Ovary (tissue), 9 donors: Measurements from ENCODE around the gene C15orf39. TPM values are rescaled to one million over a fixed set of nuclear protein-coding genes. Genes with fewer than 3 reads are reported as not detected.

Experiments used
- DNase-seq, 5 donors: peaks; one replicate each; pipeline ENCODE4 v3.0.0-alpha.2; 2019 to 2020
- H3K27ac ChIP-seq, 2 donors: fragments of 200-600 bp; one replicate each; pipeline versions ENCODE4 v1.5.1 to v1.8.0; 2019 to 2022
- H3K27me3 ChIP-seq: fragments of 200-600 bp; one replicate; pipeline ENCODE4 v1.8.0; 2022
- H3K36me3 ChIP-seq: fragments of 200-600 bp; sonication (generic); one replicate; pipeline ENCODE4 v1.5.1; 2019
- H3K4me1 ChIP-seq: one replicate; pipeline ENCODE4 v1.8.1; 2013; ENCODE audit warnings: mild to moderate bottlenecking, moderate library complexity; ENCODE audit not compliant: insufficient read depth
- H3K4me3 ChIP-seq: fragments of 200-600 bp; sonication (generic); one replicate; pipeline ENCODE4 v1.5.1; 2017
- H3K9me3 ChIP-seq, 2 donors: fragments of 200-600 bp in 1 of 2; sonication (generic) in 1 of 2; one replicate each; pipeline versions ENCODE4 v1.5.1 to v1.8.1; 2013 to 2019; ENCODE audit warnings: mild to moderate bottlenecking in 1 of 2, moderate library complexity in 1 of 2
- EP300 ChIP-seq: sonication (generic); formaldehyde crosslinking; IDR thresholded peaks from one replicate; pipeline ENCODE4 v1.6.1; 2017; ENCODE audit warnings: antibody characterized with exemption
- POLR2A ChIP-seq: fragments of 450-650 bp; IDR thresholded peaks from one replicate; pipeline ENCODE4 v1.6.1; 2017; ENCODE audit warnings: antibody characterized with exemption, mild to moderate bottlenecking, moderate library complexity
- WGBS, 3 donors: extraction: QIAGEN DNeasy Blood & Tissue Kit in 1 of 3; methylation state at CpG; one replicate each; pipeline versions ENCODE4 v1.1.5 to v1.1.7; 2013 to 2017; 5-methylcytosine and 5-hydroxymethylcytosine counted together
- intact Hi-C, 4 donors: fragments of 100-400 bp; cut with DNase I; formaldehyde crosslinking; loops; one replicate each; pipeline versions ENCODE4 v1.11.0 to v1.15.1; 2022 to 2023
- polyA plus RNA-seq, 2 donors: library from polyadenylated mRNA; stranded (reverse); fragments of 200-250 nt in 1 of 2; fragments of 350-450 nt in 1 of 2; fragmentation: Illumina TruSeq in 1 of 2; extraction: RNeasy Lipid Tissue Mini Kit (QIAGEN cat#74804) in 1 of 2; gene quantifications; one replicate each; pipeline ENCODE4 v1.2.3, GENCODE V29; 2013 to 2014
- total RNA-seq, 7 donors: library from RNA; depleted of rRNA in 2 of 7; stranded (reverse); fragments of >200 nt in 2 of 7; fragmentation: NEBNext Ultra II Directional in 3 of 7; extraction: Animal tissue kit (Norgen Biotek cat#: 25700) in 3 of 7; gene quantifications; one replicate each; pipeline versions ENCODE4 v1.1.0 to v1.2.4, GENCODE V29; 2016 to 2023
- TF ChIP-seq, protein P1 (sequence below), 3 donors: fragments of 450-650 bp in 2 of 3; fragments of 200-600 bp in 1 of 3; IDR thresholded peaks; one replicate each; pipeline versions ENCODE4 v1.5.1 to v1.8.0; 2016 to 2022; ENCODE audit warnings: antibody characterized with exemption in 3 of 3, mild to moderate bottlenecking in 1 of 3
- donor health status: DM: no; HTN: no; CAD: no; lungs with moderate emphysema.
- donor health status: DM: no; HTN: no; CAD: no.
- donor health status: Bipolar disorder and iron deficiency.
- donor health status: DM: yes; HTN: yes; CAD: no.
- donor health status: DM: no; HTN: no; CAD: no.
- donor health status: DM: yes; HTN: yes; CAD: no.

The C15orf39 gene
- total and polyA plus RNA-seq, 9 donors: 4.8 to 66.1 (median 39.2) TPM

DNA sequence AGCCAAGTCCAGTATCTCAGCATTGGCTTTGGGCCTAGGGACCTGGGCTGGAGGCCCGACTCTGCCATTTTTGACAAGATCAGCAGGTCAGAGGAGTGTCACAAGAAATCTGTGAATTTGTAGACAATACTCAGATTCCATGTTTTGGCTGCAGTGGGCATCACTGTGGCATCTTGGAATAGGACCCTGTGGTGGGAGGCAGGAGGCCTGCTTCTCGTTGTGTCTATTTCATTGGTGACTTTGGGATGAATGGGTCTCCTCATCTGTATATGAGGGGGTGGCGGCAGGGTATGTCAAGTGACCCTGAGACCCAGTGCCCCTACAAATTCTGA is 3.3 kb downstream of the C15orf39 start:
- no peak for DNase-seq
- Histone ChIP-seq H3K27me3 (no peaks in the 10 kb centered on the region), H3K9me3 (no peaks in the 10 kb centered on the region), H3K36me3 (no peaks in the 10 kb centered on the region), H3K4me1 (peaks cover 15% of the 10 kb centered on the region), H3K4me3 (no peak overlapping the region), H3K27ac (no peak overlapping the region)
- no peak for TF ChIP-seq EP300
- WGBS, 3 donors: 32 to 36% (median 35%) methylated on average over 3 of the region's 3 CpGs
- intact Hi-C loops: loop anchor here (2.0 to 10.0 kb wide), 5 partner anchors 162 to 420 kb away; partner anchors contain the start of genes RPP25 (in 3 of the 4) and CSK (in 1 of the 4)

DNA sequence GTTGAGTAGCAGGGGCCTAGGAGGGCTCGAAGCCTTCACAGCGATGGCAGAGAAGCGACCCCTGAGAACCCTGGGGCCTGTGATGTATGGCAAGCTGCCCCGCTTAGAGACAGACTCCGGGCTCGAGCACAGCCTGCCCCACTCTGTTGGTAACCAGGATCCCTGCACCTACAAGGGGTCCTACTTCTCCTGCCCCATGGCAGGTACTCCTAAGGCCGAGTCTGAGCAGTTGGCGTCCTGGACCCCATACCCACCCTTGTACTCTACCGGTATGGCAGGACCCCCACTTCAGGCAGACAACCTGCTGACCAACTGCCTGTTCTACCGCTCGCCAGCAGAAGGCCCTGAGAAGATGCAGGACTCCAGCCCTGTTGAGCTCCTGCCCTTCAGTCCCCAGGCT is 4.3 kb downstream of the C15orf39 start:
- WGBS, 3 donors: 73 to 75% (median 75%) methylated on average over 11 of the region's 11 CpGs
- H3K27ac ChIP-seq: no peak overlapping the region
- intact Hi-C loops: loop anchor here in 3 of 4 donors (2.0 to 10.0 kb wide), 4 partner anchors 179 to 421 kb away; partner anchors contain the start of genes RPP25 (in 3 of the 3) and CSK (in 1 of the 3)
- no peak for DNase-seq
- H3K36me3 ChIP-seq: no peaks in the 10 kb centered on the region
- H3K9me3 ChIP-seq: no peaks in the 10 kb centered on the region
- H3K27me3 ChIP-seq: no peaks in the 10 kb centered on the region
- no peak for TF ChIP-seq POLR2A
- TF ChIP-seq EP300: no peak
- TF ChIP-seq, protein P1, sequence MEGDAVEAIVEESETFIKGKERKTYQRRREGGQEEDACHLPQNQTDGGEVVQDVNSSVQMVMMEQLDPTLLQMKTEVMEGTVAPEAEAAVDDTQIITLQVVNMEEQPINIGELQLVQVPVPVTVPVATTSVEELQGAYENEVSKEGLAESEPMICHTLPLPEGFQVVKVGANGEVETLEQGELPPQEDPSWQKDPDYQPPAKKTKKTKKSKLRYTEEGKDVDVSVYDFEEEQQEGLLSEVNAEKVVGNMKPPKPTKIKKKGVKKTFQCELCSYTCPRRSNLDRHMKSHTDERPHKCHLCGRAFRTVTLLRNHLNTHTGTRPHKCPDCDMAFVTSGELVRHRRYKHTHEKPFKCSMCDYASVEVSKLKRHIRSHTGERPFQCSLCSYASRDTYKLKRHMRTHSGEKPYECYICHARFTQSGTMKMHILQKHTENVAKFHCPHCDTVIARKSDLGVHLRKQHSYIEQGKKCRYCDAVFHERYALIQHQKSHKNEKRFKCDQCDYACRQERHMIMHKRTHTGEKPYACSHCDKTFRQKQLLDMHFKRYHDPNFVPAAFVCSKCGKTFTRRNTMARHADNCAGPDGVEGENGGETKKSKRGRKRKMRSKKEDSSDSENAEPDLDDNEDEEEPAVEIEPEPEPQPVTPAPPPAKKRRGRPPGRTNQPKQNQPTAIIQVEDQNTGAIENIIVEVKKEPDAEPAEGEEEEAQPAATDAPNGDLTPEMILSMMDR (IDR thresholded peaks at IDR 0.05): no peak
- H3K4me3 ChIP-seq: no peak overlapping the region
- H3K4me1 ChIP-seq: peaks cover 11% of the 10 kb centered on the region

DNA sequence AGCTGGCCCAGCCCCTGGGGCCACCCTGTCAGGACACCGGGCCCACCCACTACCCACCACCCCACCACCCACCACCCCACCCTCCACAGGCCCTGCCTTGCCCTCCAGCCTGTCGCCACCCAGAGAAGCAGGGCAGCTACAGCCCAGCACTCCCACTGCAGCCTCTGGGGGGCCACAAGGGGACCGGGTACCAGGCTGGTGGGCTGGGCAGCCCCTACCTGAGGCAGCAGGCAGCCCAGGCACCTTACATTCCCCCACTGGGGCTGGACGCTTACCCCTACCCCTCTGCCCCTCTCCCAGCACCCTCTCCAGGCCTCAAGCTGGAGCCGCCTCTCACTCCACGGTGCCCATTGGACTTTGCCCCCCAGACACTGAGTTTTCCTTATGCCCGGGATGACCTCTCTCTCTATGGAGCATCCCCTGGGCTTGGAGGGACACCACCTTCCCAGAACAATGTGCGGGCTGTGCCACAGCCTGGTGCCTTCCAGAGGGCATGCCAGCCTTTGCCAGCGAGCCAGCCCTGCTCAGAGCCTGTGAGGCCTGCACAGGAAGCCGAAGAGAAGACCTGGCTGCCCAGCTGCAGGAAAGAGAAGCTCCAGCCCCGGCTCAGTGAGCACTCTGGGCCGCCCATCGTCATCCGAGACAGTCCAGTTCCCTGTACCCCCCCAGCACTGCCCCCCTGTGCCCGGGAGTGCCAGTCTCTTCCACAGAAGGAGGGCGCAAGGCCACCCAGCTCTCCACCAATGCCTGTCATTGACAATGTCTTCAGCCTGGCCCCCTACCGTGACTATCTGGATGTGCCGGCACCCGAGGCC is 5.3 kb downstream of the C15orf39 start:
- Histone ChIP-seq H3K27me3 (no peaks in the 10 kb centered on the region), H3K36me3 (no peaks in the 10 kb centered on the region), H3K4me1 (peaks cover 10% of the 10 kb centered on the region), H3K4me3 (no peak overlapping the region), H3K9me3 (no peaks in the 10 kb centered on the region), H3K27ac (no peak overlapping the region)
- WGBS, 3 donors: 65 to 71% (median 71%) methylated on average over 19 of the region's 19 CpGs
- TF ChIP-seq POLR2A (no peak), EP300 (no peak)
- no peak for DNase-seq
- intact Hi-C loops: loop anchor here in 3 of 4 donors (2.0 to 10.0 kb wide), 4 partner anchors 180 to 422 kb away; partner anchors contain the start of genes RPP25 (in 3 of the 3) and CSK (in 1 of the 3)

GRCh38 chr15:75207618-75208500 is 6.2 kb downstream of the C15orf39 start:
- H3K4me3 ChIP-seq: no peak overlapping the region
- H3K4me1 ChIP-seq: peaks cover 10% of the 10 kb centered on the region
- intact Hi-C loops: loop anchor here in 3 of 4 donors (2.0 to 10.0 kb wide), 4 partner anchors 181 to 423 kb away; partner anchors contain the start of genes RPP25 (in 3 of the 3) and CSK (in 1 of the 3)
- H3K27ac ChIP-seq: no peak overlapping the region
- no peak for TF ChIP-seq POLR2A
- no peak for TF ChIP-seq EP300
- TF ChIP-seq, protein P1 (IDR thresholded peaks at IDR 0.05): no peak
- DNase-seq: no peak
- WGBS, 3 donors: 72 to 80% (median 73%) methylated on average over 20 of the region's 20 CpGs
- no peaks in the 10 kb centered on the region for H3K9me3 ChIP-seq
- H3K27me3 ChIP-seq: no peaks in the 10 kb centered on the region
- H3K36me3 ChIP-seq: no peaks in the 10 kb centered on the region
